ENCODE measurements around the gene GMPR2.
A peak's percentile ranks its signal among the peaks of the same experiment; 100 is the strongest.

GMPR2 gene

DNA sequence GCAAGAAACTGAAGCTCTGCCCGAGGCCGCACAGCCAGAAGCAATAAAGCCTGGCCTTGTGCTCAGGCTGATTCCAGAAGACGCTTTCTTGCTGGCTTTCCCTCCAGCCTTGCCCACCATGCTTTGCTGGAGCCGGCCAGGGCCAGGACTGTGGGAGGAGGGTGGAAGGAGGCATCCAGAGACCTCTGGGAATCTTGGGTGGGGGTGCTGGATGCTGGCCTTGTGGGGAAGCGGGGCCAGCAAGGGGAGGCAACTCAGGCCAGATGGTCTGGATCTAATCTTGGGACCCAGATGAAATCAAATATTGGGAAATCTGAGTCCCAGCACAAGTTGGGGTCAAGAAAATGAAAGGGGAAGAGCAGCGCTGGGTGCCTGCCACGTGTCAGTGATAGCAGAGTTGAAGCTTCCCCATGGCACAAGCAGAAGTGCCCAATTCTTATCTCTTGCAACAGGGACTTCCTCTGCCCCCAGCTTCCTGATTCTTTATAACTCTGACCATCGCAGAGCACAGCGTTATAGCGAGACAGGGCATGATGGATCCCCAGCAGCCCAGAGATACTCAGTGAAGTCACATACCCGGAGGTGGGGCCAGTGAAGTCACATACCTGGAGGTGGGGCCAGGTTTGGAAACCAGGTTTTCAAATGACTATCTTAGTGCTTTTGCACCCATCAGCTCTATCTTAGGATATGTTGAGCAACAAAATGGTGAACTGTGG lies 45.0 kb downstream of the GMPR2 start:
- Histone ChIP-seq H3K4me3 (no peak overlapping the region), H3K27ac (peak overlapping the region in 1 of 2 donors; percentile 15)
- TF ChIP-seq, protein P1, sequence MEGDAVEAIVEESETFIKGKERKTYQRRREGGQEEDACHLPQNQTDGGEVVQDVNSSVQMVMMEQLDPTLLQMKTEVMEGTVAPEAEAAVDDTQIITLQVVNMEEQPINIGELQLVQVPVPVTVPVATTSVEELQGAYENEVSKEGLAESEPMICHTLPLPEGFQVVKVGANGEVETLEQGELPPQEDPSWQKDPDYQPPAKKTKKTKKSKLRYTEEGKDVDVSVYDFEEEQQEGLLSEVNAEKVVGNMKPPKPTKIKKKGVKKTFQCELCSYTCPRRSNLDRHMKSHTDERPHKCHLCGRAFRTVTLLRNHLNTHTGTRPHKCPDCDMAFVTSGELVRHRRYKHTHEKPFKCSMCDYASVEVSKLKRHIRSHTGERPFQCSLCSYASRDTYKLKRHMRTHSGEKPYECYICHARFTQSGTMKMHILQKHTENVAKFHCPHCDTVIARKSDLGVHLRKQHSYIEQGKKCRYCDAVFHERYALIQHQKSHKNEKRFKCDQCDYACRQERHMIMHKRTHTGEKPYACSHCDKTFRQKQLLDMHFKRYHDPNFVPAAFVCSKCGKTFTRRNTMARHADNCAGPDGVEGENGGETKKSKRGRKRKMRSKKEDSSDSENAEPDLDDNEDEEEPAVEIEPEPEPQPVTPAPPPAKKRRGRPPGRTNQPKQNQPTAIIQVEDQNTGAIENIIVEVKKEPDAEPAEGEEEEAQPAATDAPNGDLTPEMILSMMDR (IDR thresholded peaks at IDR 0.05) = no peak
- DNase-seq (ENCODE audit: low spot score) = no peak

GRCh38 chr14:24278424-24278823 lies 45.7 kb downstream of the GMPR2 start:
- Histone ChIP-seq H3K27ac (no peak overlapping the region), H3K4me3 (no peak overlapping the region)
- no peak for DNase-seq (ENCODE audit: low spot score)
- TF ChIP-seq, protein P1 (IDR thresholded peaks at IDR 0.05) = no peak

DNA sequence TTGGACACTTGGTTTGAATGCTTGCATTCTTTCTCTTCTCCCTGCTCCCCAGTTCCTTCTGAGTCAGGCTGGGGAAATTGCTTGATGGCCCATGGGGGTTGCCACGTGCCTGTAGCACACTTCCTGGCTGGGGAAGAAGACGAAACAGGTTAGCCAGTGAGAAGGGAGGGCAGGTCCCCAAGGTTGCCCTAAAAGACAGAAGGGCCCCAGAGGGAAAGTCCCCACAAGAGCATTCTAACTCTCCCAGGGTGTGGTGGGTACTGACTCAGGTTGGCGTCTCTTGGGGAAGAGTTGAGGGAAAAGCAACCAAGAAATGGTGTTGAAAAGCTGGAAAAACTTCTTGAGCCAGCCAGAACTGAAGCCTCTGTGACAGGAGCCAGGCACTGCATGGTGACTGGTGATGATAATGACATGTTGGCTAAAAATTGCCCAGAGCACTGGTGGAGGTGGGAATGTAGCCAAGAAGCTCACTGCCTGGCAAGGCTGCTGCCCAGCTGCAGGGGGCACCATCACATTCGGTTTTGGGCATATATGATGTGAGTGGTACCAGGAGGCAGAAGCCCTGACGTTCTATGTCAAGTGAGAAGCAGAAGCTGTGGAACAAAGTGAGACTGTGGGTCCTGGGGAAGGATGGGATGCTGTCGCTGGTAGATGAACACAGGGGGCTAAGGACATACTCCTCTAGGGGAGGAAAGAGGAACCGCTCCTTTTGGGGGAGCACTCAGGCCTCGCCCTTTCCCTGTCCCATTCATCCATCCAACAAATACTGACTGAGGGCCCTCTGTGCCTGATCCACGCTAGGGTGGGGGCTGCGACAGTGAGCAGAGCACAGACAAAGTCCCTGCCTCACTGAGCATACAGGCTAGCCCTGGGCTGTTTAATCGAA lies 46.8 kb downstream of the GMPR2 start:
- TF ChIP-seq, protein P1 (IDR thresholded peaks at IDR 0.05) = no peak
- Histone ChIP-seq H3K27ac (no peak overlapping the region), H3K4me3 (no peak overlapping the region)
- DNase-seq (ENCODE audit: low spot score) = no peak

- H3K27ac ChIP-seq = peak overlapping the region in 1 of 2 donors; percentile 32
- DNase-seq (ENCODE audit: low spot score) = no peak
- H3K4me3 ChIP-seq = no peak overlapping the region
- TF ChIP-seq, protein P1 (IDR thresholded peaks at IDR 0.05) = no peak
Measured at GRCh38 chr14:24280797-24281460, 48.2 kb downstream of the GMPR2 start.

DNA sequence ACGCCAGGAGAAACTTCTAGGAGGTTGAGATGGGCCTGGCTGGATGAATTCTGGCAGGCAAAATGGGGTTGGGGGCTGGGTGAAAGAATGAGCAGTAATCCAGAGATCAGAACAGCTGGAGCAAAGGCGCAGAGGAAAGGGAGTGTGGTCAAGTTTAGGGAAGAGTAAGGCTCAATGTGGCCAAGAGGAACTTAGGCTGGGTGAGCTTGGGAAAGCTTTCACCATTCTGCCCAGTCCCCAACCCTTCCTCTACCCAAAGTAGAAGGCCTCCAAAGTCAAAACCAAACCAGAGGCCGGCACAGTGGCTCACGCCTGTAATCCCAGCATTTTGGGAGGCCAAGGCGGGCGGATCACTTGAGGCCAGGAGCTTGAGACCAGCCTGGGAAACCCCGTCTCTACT lies 48.9 kb downstream of the GMPR2 start:
- no peak overlapping the region for H3K27ac ChIP-seq
- DNase-seq (ENCODE audit: low spot score) = no peak
- TF ChIP-seq, protein P1 (IDR thresholded peaks at IDR 0.05) = no peak
- H3K4me3 ChIP-seq = no peak overlapping the region

- DNase-seq (ENCODE audit: low spot score) = no peak
- H3K27ac ChIP-seq = no peak overlapping the region
- no peak overlapping the region for H3K4me3 ChIP-seq
- TF ChIP-seq, protein P1 (IDR thresholded peaks at IDR 0.05) = no peak
Measured at GRCh38 chr14:24282736-24283135, 50.0 kb downstream of the GMPR2 start.
